Ramos (cell line): ENCODE data around the gene SERPIND1.
"Not testable (repeated sequence)": the region's sequence is repeated elsewhere in the genome, so short reads cannot be mapped to it uniquely, and the experiment has no call there.

Source experiments
- in situ Hi-C: fragments of 300-500 bp; cut with MboI; formaldehyde crosslinking; loops from one replicate; pipeline ENCODE4 v1.14.3; 2022; ENCODE audit warnings: low sequenced_read_pairs; ENCODE audit not compliant: unreplicated experiment

The SERPIND1 gene

GRCh38 chr22:20769496-20769826 lies 4.5 kb upstream of the SERPIND1 start:
- in situ Hi-C loops = not testable (repeated sequence)

DNA sequence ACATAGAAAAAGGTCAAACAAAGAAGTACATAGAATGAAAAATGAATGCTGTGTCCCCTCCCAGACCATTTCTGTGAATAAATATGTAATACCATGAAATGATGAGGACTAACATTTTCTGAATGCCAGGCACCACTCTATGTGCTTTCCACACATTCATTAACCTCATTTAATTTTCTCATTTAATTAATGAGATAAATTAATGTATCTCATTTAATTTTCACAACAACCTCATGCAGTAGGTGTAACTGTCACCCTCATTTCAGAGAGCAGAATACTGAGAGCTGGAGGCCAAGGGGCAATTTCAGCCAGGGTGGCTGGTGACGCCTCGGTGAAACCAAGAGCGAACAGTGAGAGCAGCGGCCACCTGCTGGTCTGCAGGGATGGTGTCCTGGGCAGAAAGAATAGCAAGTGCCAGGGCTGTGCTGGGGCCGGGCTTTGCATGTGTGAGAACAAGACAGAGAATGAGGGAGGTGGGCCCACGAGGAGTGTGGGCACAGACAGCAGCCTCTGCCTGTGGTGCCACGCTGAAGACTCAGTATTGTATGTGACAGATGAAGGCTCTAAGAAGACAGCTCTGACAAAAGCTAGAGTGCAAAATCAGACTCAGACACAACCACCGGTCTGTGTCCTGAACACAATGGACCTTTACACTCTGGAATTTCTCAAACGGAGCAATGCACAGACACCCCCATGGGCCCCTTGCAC lies 1.8 kb upstream of the SERPIND1 start:
- in situ Hi-C loops = no loop called here

DNA sequence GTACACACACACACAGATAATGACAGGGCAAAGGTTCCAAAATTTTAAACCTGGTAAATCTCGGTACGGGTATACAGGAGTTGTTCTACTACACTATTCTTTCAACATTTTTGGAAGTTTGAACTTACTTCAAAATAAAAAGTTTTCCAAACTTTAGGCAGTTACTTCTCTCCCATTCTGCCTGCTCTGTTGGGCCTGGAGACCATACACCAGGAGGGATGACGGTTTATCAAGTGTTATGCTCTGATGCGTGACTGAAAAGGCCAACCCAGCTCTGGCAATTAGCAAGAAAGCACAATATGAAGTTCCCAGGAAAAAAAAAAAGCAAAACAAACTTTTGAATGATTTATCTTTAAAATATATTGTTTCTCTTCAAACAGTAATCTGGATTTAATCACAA lies 969 bp downstream of the SERPIND1 start:
- in situ Hi-C loops = no loop called here

DNA sequence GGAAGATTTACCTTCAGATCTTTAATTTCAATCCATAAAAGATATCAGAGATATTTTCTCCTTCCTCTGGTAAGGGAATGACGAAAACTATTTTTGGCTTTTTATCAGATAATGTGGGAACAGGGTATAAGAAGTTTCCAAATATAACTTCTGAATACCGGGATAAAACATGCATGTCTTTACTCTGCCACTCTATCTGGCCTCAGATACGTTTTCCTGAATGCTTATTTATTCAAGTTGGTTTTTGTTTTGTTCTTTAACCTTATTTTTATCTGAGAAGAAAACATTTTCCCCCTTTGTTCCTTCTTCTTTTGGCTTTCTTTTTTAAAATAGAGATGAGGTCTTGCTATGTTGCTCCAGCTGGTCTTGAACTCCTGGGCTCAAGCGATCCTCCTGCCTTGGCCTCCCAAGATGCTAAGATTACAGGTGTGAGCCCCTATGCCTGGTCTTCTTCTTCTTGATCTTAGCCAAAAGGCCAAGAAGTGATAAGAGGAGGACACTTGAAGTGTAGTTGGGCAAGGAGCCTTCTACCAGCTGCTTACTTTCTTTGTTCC lies 1.5 kb downstream of the SERPIND1 start:
- in situ Hi-C loops = no loop called here

- in situ Hi-C loops = no loop called here
Observed at GRCh38 chr22:20776624-20777405, 2.9 kb downstream of the SERPIND1 start.

DNA sequence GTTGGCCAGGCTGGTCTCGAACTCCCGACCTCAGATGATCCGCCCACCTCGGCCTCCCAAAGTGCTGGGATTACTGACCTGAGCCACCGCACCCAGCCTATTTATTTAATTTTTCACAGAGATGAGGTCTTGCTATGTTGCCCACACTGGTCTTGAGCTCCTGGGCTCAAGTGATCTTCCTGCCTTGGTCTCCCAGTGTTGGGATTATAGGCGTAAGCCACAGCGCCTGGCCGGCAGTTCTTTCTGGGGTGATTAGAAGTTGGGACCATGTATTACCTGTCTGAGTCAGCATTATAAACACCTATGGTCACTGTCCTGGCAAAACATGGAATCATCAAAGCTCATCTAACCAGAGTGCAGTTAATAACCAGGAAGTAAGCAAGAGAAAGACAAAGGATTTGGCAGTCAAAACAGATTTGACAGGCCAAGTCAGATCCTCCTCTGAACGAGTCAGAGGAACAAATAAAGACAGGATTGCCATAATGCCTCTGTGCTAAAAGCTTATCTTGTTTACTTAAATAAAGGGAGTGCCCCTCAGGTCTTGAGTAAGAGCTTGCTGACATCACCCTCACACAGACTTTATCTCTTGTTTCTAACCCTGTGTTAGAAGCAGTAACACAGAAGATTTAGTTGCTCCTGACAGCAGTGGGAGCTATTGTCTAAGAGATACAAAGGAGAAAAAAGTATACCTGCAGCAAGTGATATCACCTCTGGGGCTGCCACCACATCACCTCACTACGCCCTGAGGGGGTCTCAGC lies 3.7 kb downstream of the SERPIND1 start:
- in situ Hi-C loops = no loop called here

DNA sequence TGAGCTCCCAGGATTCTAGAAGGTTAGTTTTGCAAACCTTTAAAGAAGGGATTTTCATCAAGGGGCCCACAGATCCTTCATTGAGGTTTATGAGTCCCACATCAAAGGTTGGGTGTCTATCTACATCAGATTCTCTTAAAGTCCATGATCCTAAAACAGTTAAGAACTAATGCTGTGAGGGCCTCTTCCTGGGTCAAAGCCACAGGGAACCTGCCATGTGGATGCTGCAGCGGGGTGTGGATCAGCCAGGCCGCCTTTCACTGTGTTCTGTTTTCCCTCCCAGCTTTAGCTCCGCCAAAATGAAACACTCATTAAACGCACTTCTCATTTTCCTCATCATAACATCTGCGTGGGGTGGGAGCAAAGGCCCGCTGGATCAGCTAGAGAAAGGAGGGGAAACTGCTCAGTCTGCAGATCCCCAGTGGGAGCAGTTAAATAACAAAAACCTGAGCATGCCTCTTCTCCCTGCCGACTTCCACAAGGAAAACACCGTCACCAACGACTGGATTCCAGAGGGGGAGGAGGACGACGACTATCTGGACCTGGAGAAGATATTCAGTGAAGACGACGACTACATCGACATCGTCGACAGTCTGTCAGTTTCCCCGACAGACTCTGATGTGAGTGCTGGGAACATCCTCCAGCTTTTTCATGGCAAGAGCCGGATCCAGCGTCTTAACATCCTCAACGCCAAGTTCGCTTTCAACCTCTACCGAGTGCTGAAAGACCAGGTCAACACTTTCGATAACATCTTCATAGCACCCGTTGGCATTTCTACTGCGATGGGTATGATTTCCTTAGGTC lies 5.3 kb downstream of the SERPIND1 start:
- in situ Hi-C loops = no loop called here

DNA sequence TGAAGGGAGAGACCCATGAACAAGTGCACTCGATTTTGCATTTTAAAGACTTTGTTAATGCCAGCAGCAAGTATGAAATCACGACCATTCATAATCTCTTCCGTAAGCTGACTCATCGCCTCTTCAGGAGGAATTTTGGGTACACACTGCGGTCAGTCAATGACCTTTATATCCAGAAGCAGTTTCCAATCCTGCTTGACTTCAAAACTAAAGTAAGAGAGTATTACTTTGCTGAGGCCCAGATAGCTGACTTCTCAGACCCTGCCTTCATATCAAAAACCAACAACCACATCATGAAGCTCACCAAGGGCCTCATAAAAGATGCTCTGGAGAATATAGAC lies 5.9 kb downstream of the SERPIND1 start:
- in situ Hi-C loops = no loop called here

GRCh38 chr22:20781272-20781990 lies 7.5 kb downstream of the SERPIND1 start:
- in situ Hi-C loops = no loop called here

DNA sequence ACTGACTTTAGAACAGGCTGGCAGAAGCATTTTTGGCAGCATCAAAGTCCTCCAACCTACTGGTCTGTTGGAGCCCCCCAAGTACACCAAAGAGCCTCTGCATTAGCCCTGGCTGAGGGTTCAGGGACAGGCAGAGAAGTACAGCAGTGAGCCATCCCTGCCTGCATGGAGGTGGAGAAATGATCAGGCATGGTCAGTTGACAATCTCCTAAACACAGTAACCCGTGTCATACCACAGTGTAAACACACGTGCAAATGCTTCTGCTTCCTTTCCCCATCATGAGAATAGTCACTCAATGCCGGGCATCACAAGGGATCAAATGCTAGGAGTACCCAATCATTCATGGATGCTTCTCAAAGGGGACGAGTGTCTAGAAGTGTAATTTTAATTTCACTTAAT lies 8.2 kb downstream of the SERPIND1 start:
- in situ Hi-C loops = no loop called here

DNA sequence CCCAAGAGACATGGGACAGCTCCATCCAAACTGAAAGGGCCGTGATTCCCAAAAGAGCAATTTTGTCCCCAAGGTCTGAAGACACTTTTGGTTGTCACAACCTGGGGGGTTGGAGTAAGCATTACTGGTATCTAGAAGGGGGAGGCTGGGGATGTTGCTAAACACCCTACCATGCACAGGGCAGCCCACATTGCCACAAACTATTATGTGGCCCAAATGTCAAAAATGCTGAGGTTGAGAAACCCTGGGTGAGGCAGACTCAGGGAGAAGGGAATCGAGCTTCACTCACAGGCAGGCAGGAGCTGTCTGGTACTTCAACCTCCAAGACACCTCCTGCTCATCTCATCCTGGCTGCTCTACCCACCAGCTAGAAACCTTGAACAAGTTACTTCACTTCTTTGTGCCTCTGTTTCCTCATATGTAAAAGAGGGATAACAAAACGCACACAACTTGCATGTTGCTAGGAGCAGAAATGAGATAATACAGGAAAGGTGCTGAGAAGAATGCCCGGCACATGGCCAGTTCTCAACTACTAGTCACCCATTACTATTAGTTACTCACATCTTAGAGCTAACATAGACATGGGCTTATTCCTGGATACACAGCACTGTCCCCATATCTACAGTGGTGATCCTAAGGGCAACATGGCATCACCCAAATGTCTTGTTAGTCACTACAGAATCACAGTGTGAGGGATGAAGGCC lies 8.8 kb downstream of the SERPIND1 start:
- in situ Hi-C loops = no loop called here

- in situ Hi-C loops = no loop called here
Observed at GRCh38 chr22:20783300-20783673, 9.4 kb downstream of the SERPIND1 start.

DNA sequence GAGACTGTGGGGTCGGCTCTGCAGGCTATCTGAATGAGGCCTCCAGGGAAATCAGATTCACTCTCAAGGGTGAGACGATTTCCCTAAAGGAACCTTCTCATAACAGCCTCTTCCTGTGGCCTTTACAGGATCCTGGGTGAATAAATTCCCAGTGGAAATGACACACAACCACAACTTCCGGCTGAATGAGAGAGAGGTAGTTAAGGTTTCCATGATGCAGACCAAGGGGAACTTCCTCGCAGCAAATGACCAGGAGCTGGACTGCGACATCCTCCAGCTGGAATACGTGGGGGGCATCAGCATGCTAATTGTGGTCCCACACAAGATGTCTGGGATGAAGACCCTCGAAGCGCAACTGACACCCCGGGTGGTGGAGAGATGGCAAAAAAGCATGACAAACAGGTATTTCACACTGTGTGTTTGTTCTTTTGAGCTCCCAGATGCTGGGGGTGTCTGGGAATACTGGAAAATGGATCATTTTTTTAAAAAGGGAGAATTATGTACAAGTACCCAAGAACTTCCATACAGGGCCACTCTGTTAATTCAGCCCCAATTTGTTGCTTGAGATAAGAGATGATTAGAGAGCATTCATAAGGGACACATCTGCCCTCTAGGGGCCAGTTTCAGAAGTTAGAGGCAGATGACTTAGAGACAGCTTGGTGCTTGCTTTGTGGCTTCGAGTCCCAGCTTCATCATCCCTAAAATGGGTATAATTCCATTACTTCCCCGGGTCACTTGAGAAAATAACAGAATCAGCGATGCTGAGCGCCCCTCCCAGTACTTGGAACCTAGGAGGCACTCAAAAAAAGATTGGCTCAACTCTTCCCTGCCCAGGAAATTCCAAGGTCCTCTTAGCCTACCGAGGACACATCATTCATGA lies 10.2 kb downstream of the SERPIND1 start:
- in situ Hi-C loops = no loop called here

DNA sequence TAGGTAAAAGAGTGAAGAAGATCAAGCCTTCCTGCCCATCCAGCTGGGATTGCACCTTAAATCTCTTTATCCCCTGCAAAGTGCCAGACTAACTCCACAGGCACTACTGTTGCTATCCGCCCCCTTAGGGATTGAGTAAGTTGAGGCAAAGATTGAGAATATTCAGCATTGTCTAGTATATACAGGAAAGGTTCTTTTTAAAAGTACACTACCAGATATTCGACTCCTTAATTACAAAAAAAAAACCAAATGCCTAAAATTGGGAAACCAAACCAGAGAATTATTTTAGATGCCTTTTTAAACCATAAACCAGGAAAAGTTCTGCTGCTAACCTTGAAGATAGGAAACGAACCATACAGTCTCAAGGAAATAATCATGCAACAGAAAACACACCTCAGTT lies 11.5 kb downstream of the SERPIND1 start:
- in situ Hi-C loops = no loop called here

DNA sequence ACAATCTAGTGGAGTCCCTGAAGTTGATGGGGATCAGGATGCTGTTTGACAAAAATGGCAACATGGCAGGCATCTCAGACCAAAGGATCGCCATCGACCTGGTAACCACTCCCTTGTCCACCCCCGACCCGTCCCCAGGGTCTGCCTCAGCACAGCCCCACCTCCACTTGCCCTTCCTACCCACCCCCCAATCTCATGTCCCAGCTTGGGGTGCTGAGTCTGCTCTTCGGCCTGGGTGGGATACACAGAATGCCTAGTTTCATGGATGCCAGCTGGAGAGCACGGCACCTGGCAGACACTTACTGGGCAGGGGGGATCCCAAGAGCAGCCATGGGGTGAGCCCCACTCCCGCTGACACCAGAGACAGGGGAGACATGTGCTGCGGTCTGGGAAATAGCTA lies 12.1 kb downstream of the SERPIND1 start:
- in situ Hi-C loops = no loop called here

- in situ Hi-C loops = no loop called here
Observed at GRCh38 chr22:20786536-20786979, 12.6 kb downstream of the SERPIND1 start.

DNA sequence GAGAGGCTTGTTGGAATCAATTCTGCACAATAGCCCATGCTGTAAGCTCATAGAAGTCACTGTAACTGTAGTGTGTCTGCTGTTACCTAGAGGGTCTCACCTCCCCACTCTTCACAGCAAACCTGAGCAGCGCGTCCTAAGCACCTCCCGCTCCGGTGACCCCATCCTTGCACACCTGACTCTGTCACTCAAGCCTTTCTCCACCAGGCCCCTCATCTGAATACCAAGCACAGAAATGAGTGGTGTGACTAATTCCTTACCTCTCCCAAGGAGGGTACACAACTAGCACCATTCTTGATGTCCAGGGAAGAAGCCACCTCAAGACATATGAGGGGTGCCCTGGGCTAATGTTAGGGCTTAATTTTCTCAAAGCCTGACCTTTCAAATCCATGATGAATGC lies 13.3 kb downstream of the SERPIND1 start:
- in situ Hi-C loops = no loop called here
